HEK293T (cell line): Measurements from ENCODE around the gene FAM222B.

Source experiments
- ARNT ChIP-seq: fragments of 450-650 bp; IDR thresholded peaks from 2 replicates; pipeline ENCODE4 v1.6.1; 2017; ENCODE audit warnings: mild to moderate bottlenecking
- CTBP1 ChIP-seq: fragments of 450-650 bp; IDR thresholded peaks from 2 replicates; pipeline ENCODE4 v1.6.1; 2016; ENCODE audit warnings: borderline replicate concordance
- FOXK2 ChIP-seq: fragments of 450-650 bp; IDR thresholded peaks from 2 replicates; pipeline ENCODE4 v1.6.1; 2016; ENCODE audit warnings: mild to moderate bottlenecking
- FOXM1 ChIP-seq: fragments of 450-650 bp; IDR thresholded peaks from 2 replicates; pipeline ENCODE4 v1.6.1; 2017; ENCODE audit warnings: mild to moderate bottlenecking, borderline replicate concordance
- HDGF ChIP-seq: fragments of 450-650 bp; IDR thresholded peaks from 2 replicates; pipeline ENCODE4 v1.6.1; 2017; ENCODE audit warnings: antibody characterized with exemption, borderline replicate concordance
- LEF1 ChIP-seq: fragments of 450-650 bp; IDR thresholded peaks from 2 replicates; pipeline ENCODE4 v1.6.1; 2017; ENCODE audit warnings: mild to moderate bottlenecking, borderline replicate concordance
- SP1 ChIP-seq: fragments of 450-650 bp; IDR thresholded peaks from 2 replicates; pipeline ENCODE4 v1.6.1; 2017
- SUZ12 ChIP-seq: fragments of 450-650 bp; IDR thresholded peaks from 2 replicates; pipeline ENCODE4 v1.6.1; 2016; ENCODE audit warnings: mild to moderate bottlenecking
- ZNF384 ChIP-seq: fragments of 450-650 bp; IDR thresholded peaks from 2 replicates; pipeline ENCODE4 v1.6.1; 2016

DNA sequence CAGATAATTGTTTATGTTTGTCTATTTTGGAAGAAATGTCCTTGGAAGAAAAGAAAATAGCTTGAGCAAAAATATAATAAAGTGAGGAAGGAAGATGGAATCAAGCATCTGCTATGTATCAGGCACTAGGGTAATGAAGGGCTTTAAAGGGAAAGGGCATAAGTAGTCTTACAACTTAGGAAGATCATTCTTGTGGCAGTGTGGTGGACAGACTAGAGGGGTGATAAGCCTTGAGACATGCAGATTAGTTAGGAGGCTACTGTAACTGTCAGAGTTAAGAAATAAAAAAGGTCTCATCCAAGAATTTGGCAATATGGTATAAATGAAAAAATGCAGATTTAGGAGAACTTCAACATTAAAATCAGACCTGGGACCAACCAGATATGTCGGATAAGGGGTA lies 14.9 kb downstream of the FAM222B start:
- no peak for TF ChIP-seq SUZ12
- no peak for TF ChIP-seq ARNT
- TF ChIP-seq FOXM1, result no peak
- TF ChIP-seq LEF1, result no peak
- TF ChIP-seq HDGF, result no peak
- no peak for TF ChIP-seq FOXK2
- no peak for TF ChIP-seq SP1
- no peak for TF ChIP-seq ZNF384
- TF ChIP-seq CTBP1, result no peak
